ENCODE data around the gene LIPT2.

DNA sequence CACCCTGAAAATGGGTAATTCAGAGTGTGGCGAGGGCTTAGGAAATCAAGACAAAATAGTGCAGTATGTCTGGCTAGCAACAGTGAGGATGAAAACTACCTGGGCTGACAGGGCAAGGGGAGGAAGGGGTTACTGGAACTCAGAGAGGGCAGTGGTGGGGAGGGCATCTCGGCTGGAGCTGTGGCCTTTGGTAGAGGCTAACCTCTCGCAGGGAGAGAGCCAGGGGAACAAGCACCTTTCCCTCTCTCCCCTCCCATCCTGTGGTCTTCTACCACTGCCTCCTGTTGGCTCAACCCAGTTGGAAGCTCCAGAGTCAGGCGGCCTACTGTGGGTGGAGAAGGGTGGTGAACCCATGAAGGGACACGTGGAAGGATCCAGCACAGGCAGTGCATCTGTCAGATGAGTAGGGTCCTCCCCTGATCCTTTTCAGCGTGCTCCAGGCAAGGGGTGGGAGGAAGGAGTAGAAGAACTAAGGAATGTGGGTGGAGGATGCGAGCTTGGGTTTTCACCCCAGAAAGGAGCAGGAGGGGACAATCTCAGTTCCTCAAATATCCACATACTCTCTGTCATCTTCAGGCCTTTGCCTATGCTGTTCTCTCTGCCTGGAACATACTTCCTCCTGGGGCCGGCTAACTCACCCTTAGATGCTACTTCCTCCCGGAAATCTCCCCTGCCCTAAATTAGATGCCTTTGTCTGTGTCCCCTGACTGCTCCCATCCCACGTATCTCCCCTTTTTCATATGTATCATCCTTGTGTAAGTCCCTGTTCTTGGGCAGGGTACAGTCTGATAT, 19.9 kb downstream of the LIPT2 start:
- TF ChIP-seq, protein P1, sequence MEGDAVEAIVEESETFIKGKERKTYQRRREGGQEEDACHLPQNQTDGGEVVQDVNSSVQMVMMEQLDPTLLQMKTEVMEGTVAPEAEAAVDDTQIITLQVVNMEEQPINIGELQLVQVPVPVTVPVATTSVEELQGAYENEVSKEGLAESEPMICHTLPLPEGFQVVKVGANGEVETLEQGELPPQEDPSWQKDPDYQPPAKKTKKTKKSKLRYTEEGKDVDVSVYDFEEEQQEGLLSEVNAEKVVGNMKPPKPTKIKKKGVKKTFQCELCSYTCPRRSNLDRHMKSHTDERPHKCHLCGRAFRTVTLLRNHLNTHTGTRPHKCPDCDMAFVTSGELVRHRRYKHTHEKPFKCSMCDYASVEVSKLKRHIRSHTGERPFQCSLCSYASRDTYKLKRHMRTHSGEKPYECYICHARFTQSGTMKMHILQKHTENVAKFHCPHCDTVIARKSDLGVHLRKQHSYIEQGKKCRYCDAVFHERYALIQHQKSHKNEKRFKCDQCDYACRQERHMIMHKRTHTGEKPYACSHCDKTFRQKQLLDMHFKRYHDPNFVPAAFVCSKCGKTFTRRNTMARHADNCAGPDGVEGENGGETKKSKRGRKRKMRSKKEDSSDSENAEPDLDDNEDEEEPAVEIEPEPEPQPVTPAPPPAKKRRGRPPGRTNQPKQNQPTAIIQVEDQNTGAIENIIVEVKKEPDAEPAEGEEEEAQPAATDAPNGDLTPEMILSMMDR (IDR thresholded peaks at IDR 0.05), result no peak
- TF ChIP-seq POLR2A (IDR thresholded peaks at IDR 0.05), result no peak

Data from uterus (tissue), 2 donors.